Ishikawa (cell line): ENCODE measurements around the gene WDFY2.

Source experiments
- EP300 ChIP-seq: IDR thresholded peaks from 2 replicates; pipeline ENCODE4 v1.6.1; 2012; ENCODE audit warnings: borderline replicate concordance
- FOXM1 ChIP-seq: IDR thresholded peaks from 2 replicates; pipeline ENCODE4 v1.6.1; 2012; ENCODE audit warnings: low read depth, borderline replicate concordance
- MAX ChIP-seq: IDR thresholded peaks from 2 replicates; pipeline ENCODE4 v1.6.1; 2012
- REST ChIP-seq: IDR thresholded peaks from 2 replicates; pipeline ENCODE4 v1.6.1; 2012; ENCODE audit warnings: low read depth, mild to moderate bottlenecking
- TCF12 ChIP-seq: IDR thresholded peaks from 2 replicates; pipeline ENCODE4 v1.6.1; 2012; ENCODE audit warnings: low read depth

- TF ChIP-seq MAX, result no peak
- TF ChIP-seq FOXM1, result no peak
- no peak for TF ChIP-seq REST
- no peak for TF ChIP-seq TCF12
- TF ChIP-seq EP300, result no peak
Observed at GRCh38 chr13:51614350-51614786, 30.1 kb downstream of the WDFY2 start.
